Activated T-cell treated with anti-CD3 and anti-CD28 coated beads, Interleukin-2, amount 50 U/mL, for 24 hours (primary cell): ENCODE results near the gene IGF1.

Experiments used
- DNase-seq: peaks from one replicate; pipeline ENCODE4 v3.0.0-alpha.2; 2020
- H3K27ac Mint-ChIP-seq: 2 replicates; pipeline ENCODE4 v1.8.0; 2020; ENCODE audit warnings: mild to moderate bottlenecking, mixed read lengths
- H3K27me3 Mint-ChIP-seq: 2 replicates; pipeline ENCODE4 v1.8.0; 2020; ENCODE audit warnings: mixed read lengths
- H3K36me3 Mint-ChIP-seq: 2 replicates; pipeline ENCODE4 v1.8.0; 2020; ENCODE audit warnings: low read depth, mixed read lengths
- H3K4me1 Mint-ChIP-seq: 2 replicates; pipeline ENCODE4 v1.8.0; 2020; ENCODE audit warnings: low read depth, mixed read lengths
- H3K4me3 Mint-ChIP-seq: 2 replicates; pipeline ENCODE4 v1.8.0; 2020; ENCODE audit warnings: mild to moderate bottlenecking, moderate library complexity, mixed read lengths
- H3K9me3 Mint-ChIP-seq: 2 replicates; pipeline ENCODE4 v1.8.0; 2020; ENCODE audit warnings: mixed read lengths

Gene IGF1

GRCh38 chr12:102480406-102480805, at the start of gene IGF1:
Gene IGF1, minus strand, starts transcription at chr12:102480563. Its CDS starts 182 bp downstream, at chr12:102480381.
- Mint-ChIP-seq H3K9me3 (no peaks in the 10 kb centered on the region), H3K27me3 (peaks cover 4% of the 10 kb centered on the region), H3K27ac (no peak within 1 kb of the TSS), H3K36me3 (no peaks in the 10 kb centered on the region), H3K4me1 (peaks cover 50% of the 10 kb centered on the region), H3K4me3 (no peak within 1 kb of the TSS)
- no peak for DNase-seq

DNA sequence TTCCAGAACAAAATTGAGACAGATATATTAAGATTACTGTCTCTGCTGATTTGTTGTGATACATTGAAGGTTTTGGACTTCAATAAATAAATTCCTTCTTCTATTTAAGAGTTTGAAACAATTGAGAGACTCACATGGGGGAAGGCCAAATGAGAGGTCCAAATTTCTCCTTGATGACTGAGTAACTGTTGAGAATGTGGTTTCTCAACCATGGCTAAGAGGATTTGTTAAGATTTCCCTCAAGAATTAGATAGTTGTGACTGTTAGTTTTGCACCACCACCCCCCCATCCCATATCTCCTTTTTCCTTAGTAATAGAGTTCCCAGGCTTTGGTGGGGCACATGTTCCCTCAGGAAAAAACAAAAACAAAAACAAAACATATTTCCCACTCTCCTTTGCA, 47.7 kb upstream of the IGF1 start:
- no peak for DNase-seq
- no peaks in the 10 kb centered on the region for H3K4me1 Mint-ChIP-seq
- H3K27me3 Mint-ChIP-seq = peaks cover 8% of the 10 kb centered on the region
- no peaks in the 10 kb centered on the region for H3K36me3 Mint-ChIP-seq
- H3K9me3 Mint-ChIP-seq = no peaks in the 10 kb centered on the region
- H3K4me3 Mint-ChIP-seq = no peak overlapping the region
- H3K27ac Mint-ChIP-seq = no peak overlapping the region

- peaks cover 10% of the 10 kb centered on the region for H3K27me3 Mint-ChIP-seq
- H3K4me1 Mint-ChIP-seq = no peaks in the 10 kb centered on the region
- no peak overlapping the region for H3K27ac Mint-ChIP-seq
- H3K9me3 Mint-ChIP-seq = no peaks in the 10 kb centered on the region
- H3K36me3 Mint-ChIP-seq = no peaks in the 10 kb centered on the region
- no peak overlapping the region for H3K4me3 Mint-ChIP-seq
- DNase-seq = no peak
Observed at GRCh38 chr12:102527171-102527720, 46.9 kb upstream of the IGF1 start.

DNA sequence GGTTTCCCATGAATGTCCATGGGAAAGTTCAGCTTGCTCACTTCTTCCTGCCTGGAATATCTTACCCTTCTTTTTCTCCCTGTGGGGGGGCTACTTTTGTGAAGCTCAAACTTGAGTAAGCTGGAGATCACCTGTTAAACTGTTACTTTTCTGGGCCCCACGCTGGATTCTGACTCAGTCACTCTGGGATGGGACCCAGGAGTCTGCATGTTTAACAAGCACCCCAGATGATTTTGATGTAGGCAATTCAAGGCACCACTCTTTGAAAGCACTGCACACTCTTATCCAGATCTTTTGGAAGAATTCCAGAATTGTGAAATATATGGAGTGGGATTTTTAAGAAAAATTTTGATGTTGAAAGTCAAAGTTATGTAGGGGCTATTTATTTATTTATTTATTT, 46.3 kb upstream of the IGF1 start:
- Mint-ChIP-seq H3K4me3 (no peak overlapping the region), H3K27me3 (peaks cover 10% of the 10 kb centered on the region), H3K27ac (no peak overlapping the region), H3K9me3 (no peaks in the 10 kb centered on the region), H3K4me1 (no peaks in the 10 kb centered on the region), H3K36me3 (no peaks in the 10 kb centered on the region)
- no peak for DNase-seq

DNA sequence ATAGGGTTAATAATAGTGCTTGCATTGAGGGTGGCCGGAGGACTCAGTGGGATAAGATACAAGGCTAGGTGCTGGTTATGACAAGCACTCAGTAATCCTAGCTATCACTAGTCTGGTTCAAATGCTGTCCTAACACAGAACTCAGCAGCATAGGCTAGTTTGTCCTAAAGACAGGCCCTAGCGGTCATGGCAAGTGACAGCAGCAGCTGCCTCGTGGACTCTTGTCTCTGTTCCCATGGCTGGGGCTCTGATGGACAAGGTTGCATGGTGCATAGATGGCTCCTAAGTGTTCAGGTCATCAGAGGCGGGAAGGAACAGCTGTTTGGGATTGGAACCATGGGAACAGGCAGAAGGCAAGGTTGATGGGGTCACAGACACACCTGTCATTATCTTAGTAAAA, 42.4 kb upstream of the IGF1 start:
- Mint-ChIP-seq H3K27me3 (peaks cover 11% of the 10 kb centered on the region), H3K36me3 (no peaks in the 10 kb centered on the region), H3K4me1 (no peaks in the 10 kb centered on the region), H3K9me3 (peaks cover 3% of the 10 kb centered on the region), H3K27ac (no peak overlapping the region), H3K4me3 (no peak overlapping the region)
- DNase-seq = no peak

DNA sequence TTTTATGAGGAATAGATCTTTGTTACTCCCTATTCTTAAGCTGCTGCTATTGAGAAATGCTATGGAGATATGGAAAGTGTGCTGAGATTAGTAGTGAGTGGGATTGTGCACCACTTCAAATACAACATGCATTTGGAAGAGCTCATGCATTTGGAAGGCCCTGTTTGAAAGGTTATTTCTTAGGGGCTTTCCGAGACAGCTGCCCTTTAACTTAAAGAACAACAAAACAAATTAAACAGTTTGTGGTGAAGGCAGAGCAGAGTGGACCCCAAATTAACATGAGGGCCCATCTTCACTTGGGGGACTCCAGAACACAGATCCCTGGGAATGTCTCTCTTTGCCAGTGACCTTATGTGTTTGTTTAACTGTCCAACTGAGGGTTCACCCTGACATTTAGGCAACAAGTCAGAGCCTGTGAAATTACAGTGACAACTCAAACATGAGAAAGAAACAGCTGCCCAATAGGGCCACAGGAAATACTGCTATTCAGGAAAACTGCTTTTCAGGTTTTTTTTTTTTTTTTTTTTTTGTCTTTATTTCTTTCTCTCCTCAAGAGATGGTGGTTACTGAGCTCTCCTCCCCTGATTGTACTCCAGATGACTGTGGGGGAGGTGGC, 41.4 kb upstream of the IGF1 start:
- no peaks in the 10 kb centered on the region for H3K4me1 Mint-ChIP-seq
- H3K36me3 Mint-ChIP-seq = no peaks in the 10 kb centered on the region
- DNase-seq = no peak
- H3K27me3 Mint-ChIP-seq = peaks cover 11% of the 10 kb centered on the region
- no peak overlapping the region for H3K4me3 Mint-ChIP-seq
- no peak overlapping the region for H3K27ac Mint-ChIP-seq
- H3K9me3 Mint-ChIP-seq = peaks cover 3% of the 10 kb centered on the region

GRCh38 chr12:102518871-102519270, 38.5 kb upstream of the IGF1 start:
- no peak for DNase-seq
- no peak overlapping the region for H3K4me3 Mint-ChIP-seq
- H3K9me3 Mint-ChIP-seq = peaks cover 3% of the 10 kb centered on the region
- no peaks in the 10 kb centered on the region for H3K4me1 Mint-ChIP-seq
- H3K27ac Mint-ChIP-seq = no peak overlapping the region
- no peaks in the 10 kb centered on the region for H3K36me3 Mint-ChIP-seq
- H3K27me3 Mint-ChIP-seq = peaks cover 11% of the 10 kb centered on the region

DNA sequence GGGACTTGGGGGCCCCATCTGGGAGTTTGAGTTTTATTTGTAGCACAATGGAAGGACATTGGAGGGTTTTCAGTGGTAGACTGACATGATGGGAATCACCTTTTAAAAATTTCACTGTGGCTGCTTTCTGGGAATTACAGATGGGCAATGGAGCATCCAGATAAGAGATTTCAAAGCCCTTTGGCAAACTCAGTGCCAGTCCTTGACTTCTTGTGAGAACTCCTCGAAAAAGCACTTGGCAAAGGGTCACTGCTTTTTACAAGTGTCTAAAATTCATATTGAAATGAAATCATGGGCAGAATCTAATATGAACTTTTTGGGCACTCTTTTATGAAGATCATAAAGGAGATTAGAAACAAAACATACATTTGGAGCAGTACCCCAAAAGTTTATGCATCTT, 34.3 kb upstream of the IGF1 start:
- no peak for DNase-seq
- Mint-ChIP-seq H3K27me3 (peaks cover 3% of the 10 kb centered on the region), H3K36me3 (no peaks in the 10 kb centered on the region), H3K9me3 (peaks cover 3% of the 10 kb centered on the region), H3K27ac (no peak overlapping the region), H3K4me3 (no peak overlapping the region), H3K4me1 (no peaks in the 10 kb centered on the region)

- Mint-ChIP-seq H3K9me3 (peaks cover 1% of the 10 kb centered on the region), H3K36me3 (no peaks in the 10 kb centered on the region), H3K4me1 (no peaks in the 10 kb centered on the region), H3K4me3 (no peak overlapping the region), H3K27me3 (peaks cover under 1% of the 10 kb centered on the region), H3K27ac (no peak overlapping the region)
- no peak for DNase-seq
Observed at GRCh38 chr12:102513739-102514138, 33.4 kb upstream of the IGF1 start.

DNA sequence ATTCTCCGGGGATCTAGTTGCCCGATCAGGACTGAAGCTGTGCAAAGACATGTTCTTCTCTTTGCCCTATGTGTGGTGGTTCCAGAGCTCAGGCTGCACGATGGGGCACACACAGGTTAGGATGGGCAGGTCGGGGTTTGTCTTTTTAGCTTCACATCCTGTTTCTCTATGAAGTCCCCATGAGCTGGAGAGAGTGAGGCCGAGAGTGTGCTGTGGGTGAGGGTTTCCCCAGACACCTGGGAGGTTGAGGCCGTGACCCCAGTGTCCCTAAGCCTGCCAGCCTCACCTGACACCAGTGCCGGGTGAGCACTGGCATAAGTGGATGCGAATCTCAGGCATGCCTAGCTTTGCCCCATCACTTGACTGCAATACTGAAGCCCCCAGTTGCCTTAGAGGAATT, 32.9 kb upstream of the IGF1 start:
- Mint-ChIP-seq H3K27ac (no peak overlapping the region), H3K4me3 (no peak overlapping the region), H3K36me3 (no peaks in the 10 kb centered on the region), H3K9me3 (no peaks in the 10 kb centered on the region), H3K4me1 (no peaks in the 10 kb centered on the region), H3K27me3 (no peaks in the 10 kb centered on the region)
- no peak for DNase-seq

GRCh38 chr12:102512523-102512922, 32.2 kb upstream of the IGF1 start:
- DNase-seq = no peak
- no peaks in the 10 kb centered on the region for H3K27me3 Mint-ChIP-seq
- no peak overlapping the region for H3K4me3 Mint-ChIP-seq
- no peak overlapping the region for H3K27ac Mint-ChIP-seq
- no peaks in the 10 kb centered on the region for H3K9me3 Mint-ChIP-seq
- no peaks in the 10 kb centered on the region for H3K4me1 Mint-ChIP-seq
- no peaks in the 10 kb centered on the region for H3K36me3 Mint-ChIP-seq

DNA sequence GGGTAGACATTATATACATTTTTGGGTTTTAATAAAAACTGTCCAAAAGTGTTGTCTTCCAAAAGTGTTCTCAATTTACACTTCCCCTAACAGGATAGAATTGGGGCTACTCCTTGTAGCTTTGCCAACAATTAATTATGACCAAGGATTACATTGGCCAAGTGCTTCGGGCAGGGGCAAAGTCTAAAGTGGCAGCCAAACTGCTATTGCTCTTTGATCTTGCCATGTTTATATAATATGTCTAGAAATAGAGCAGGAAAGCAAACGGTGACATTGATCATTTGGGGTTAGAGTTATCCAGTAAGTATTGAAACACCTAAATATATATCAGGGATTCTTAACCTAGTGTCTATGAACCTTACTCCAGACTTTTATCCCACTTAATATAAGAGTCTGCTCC, 31.2 kb upstream of the IGF1 start:
- Mint-ChIP-seq H3K4me1 (no peaks in the 10 kb centered on the region), H3K4me3 (no peak overlapping the region), H3K9me3 (no peaks in the 10 kb centered on the region), H3K36me3 (no peaks in the 10 kb centered on the region), H3K27ac (no peak overlapping the region), H3K27me3 (no peaks in the 10 kb centered on the region)
- DNase-seq = no peak

DNA sequence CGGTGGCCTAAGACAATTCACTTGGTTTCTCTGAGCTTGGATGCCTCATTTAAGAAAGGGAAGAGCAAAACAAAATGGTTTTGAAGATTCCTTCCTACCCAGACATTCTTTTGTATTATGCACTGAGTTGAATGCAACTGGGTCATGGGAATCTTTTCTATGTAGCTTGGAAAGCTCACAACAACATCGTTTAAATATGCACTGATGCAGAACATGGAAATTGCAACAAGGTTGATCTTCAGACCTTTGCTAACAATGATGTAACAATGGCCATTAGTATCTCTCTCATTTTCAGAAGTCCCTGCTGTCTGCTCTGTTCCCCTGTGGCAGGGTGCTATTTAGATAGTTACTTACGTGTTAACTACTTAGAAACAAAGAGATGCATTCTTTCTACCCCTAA, 30.1 kb upstream of the IGF1 start:
- Mint-ChIP-seq H3K27me3 (peaks cover 2% of the 10 kb centered on the region), H3K27ac (no peak overlapping the region), H3K36me3 (no peaks in the 10 kb centered on the region)

DNA sequence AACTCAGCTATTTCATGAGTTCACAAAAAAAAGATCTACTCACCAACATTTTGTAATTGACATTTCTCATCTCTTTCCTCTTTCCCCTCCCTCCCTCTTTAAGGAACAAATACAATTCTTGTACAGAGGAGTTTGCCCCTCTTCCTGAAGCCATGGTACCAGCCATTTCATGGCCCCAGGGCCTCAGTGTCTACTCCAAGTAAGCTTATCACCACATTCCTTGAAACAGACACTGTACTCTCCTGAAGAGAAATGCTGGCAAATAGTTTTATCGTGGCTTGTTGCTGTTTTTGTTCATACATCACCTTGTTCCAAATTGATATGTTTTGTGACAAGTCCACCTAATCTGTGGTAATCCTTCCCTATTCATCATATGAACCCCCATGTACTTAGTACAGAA, 29.7 kb upstream of the IGF1 start:
- DNase-seq = no peak
- Mint-ChIP-seq H3K27me3 (peaks cover 2% of the 10 kb centered on the region), H3K4me1 (no peaks in the 10 kb centered on the region), H3K27ac (no peak overlapping the region), H3K36me3 (no peaks in the 10 kb centered on the region), H3K4me3 (no peak overlapping the region), H3K9me3 (no peaks in the 10 kb centered on the region)

More for the DNA sequence above, 30.1 kb upstream of the IGF1 start:
- H3K9me3 Mint-ChIP-seq = no peaks in the 10 kb centered on the region
- no peak for DNase-seq
- no peaks in the 10 kb centered on the region for H3K4me1 Mint-ChIP-seq
- no peak overlapping the region for H3K4me3 Mint-ChIP-seq

- Mint-ChIP-seq H3K4me1 (no peaks in the 10 kb centered on the region), H3K36me3 (no peaks in the 10 kb centered on the region), H3K27ac (no peak overlapping the region), H3K9me3 (no peaks in the 10 kb centered on the region), H3K27me3 (peaks cover 7% of the 10 kb centered on the region), H3K4me3 (no peak overlapping the region)
- DNase-seq = no peak
Observed at GRCh38 chr12:102509123-102509626, 28.8 kb upstream of the IGF1 start.

DNA sequence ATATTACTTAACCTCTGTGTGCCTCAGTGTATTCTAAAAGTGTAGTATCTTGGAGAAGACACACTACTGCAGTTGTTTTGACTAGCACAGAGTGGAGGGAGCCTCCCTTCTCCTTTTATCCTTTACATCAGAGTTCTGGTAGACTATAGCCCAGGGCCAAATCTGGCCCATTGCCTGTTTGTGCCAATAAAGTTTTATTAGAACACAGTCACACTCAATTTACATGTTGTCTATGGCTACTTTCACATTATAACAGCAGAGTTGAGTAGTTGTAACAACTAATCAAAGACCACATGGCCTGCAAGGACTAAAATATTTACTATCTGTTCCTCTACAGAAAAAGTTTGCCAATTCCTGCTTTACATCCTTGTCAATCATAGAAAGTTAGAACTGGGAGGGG, 27.7 kb upstream of the IGF1 start:
- Mint-ChIP-seq H3K4me3 (no peak overlapping the region), H3K27ac (no peak overlapping the region), H3K36me3 (no peaks in the 10 kb centered on the region), H3K9me3 (no peaks in the 10 kb centered on the region), H3K27me3 (peaks cover 12% of the 10 kb centered on the region), H3K4me1 (no peaks in the 10 kb centered on the region)
- no peak for DNase-seq
